HG03097 (cell line): ENCODE measurements around the gene RCC2.
"Not testable (repeated sequence)": the region's sequence is repeated elsewhere in the genome, so short reads cannot be mapped to it uniquely, and the experiment has no call there.

Experiments
- ATAC-seq: cut with Tn5 transposase; IDR thresholded peaks from one replicate; pipeline ENCODE4 v1.9.1; 2021; ENCODE audit not compliant: unreplicated experiment, low FRiP score

Gene RCC2

GRCh38 chr1:17439250-17440073 lies at the start of gene RCC2:
Gene RCC2 (minus strand): TSS chr1:17439677. CDS start chr1:17438514, 1,163 bp downstream.
- peak; percentile 40 for ATAC-seq

GRCh38 chr1:17486242-17486641 lies 46.8 kb upstream of the RCC2 start:
- no peak for ATAC-seq

GRCh38 chr1:17485281-17485680 lies 45.8 kb upstream of the RCC2 start:
- no peak for ATAC-seq

- ATAC-seq, result not testable (repeated sequence)
Measured at GRCh38 chr1:17481981-17482380, 42.5 kb upstream of the RCC2 start.

- no peak for ATAC-seq
Measured at GRCh38 chr1:17480846-17481245, 41.4 kb upstream of the RCC2 start.

GRCh38 chr1:17475752-17476151 lies 36.3 kb upstream of the RCC2 start:
- no peak for ATAC-seq

GRCh38 chr1:17474836-17475555 lies 35.5 kb upstream of the RCC2 start:
- not testable (repeated sequence) for ATAC-seq

- ATAC-seq, result no peak
Measured at GRCh38 chr1:17472814-17473213, 33.3 kb upstream of the RCC2 start.

GRCh38 chr1:17471393-17471792 lies 31.9 kb upstream of the RCC2 start:
- no peak for ATAC-seq

- ATAC-seq, result no peak
Measured at GRCh38 chr1:17470021-17470799, 30.7 kb upstream of the RCC2 start.

- not testable (repeated sequence) for ATAC-seq
Measured at GRCh38 chr1:17468357-17469265, 29.1 kb upstream of the RCC2 start.

- no peak for ATAC-seq
Measured at GRCh38 chr1:17466359-17466758, 26.9 kb upstream of the RCC2 start.

- no peak for ATAC-seq
Measured at GRCh38 chr1:17465228-17465627, 25.8 kb upstream of the RCC2 start.

- no peak for ATAC-seq
Measured at GRCh38 chr1:17463991-17464390, 24.5 kb upstream of the RCC2 start.

GRCh38 chr1:17462669-17463068 lies 23.2 kb upstream of the RCC2 start:
- no peak for ATAC-seq

GRCh38 chr1:17460219-17460618 lies 20.7 kb upstream of the RCC2 start:
- ATAC-seq, result no peak

GRCh38 chr1:17458794-17459193 lies 19.3 kb upstream of the RCC2 start:
- no peak for ATAC-seq

- ATAC-seq, result no peak
Measured at GRCh38 chr1:17452686-17453085, 13.2 kb upstream of the RCC2 start.

- ATAC-seq, result not testable (repeated sequence)
Measured at GRCh38 chr1:17452203-17452602, 12.7 kb upstream of the RCC2 start.

GRCh38 chr1:17451731-17452130 lies 12.3 kb upstream of the RCC2 start:
- ATAC-seq, result no peak
